ENCODE measurements around the gene MESD.

The MESD gene

DNA sequence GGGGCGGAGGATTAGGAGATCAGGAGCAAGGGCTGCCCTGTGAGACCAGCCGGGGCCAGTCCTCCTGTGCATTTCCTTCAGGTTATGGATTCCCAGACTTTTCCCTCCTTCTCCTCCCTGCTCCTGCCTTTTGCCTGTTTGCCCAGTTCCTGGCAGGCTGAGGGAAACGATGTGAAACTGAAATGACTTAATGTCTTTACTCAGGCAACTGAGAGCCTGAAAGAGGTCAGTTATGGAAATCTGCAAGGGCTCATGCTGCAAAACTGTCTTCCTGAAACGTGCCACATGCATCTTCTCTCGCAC is 57.2 kb downstream of the MESD start:
- DNase-seq: no peak

DNA sequence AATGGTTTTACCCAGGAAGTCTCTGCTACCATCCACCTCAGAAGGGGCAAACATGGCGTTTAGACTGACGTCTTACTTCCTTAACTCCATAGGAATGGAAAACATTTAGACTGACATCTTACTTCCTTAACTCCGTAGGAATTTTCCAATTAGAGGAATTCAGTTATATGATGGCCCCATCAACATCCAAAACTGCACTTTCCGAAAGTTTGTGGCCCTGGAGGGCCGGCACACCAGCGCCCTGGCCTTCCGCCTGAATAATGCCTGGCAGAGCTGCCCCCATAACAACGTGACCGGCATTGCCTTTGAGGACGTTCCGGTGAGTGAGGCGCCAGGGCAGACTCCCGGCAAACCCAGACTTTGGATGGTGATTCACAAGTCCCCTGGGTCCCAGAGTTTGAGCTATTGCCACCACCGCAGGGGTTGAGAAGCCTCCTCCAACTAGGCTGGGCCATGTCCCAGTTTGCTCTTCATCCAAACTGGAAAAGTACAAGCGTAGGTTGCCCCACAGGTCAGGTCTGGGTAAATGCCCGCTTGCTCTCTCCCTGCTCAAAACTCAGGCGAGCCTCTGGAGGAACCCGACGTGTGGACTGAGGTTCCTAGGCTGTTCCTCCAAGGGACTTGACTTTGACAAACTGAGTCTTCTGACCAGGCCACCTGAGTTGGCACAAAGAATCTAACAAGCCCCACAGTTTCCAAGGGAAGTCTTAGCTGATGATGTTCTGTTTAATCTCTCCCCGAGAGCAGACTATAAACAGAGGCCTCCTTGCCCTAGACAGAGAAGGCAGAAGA is 57.7 kb downstream of the MESD start:
- no peak for DNase-seq

DNA sequence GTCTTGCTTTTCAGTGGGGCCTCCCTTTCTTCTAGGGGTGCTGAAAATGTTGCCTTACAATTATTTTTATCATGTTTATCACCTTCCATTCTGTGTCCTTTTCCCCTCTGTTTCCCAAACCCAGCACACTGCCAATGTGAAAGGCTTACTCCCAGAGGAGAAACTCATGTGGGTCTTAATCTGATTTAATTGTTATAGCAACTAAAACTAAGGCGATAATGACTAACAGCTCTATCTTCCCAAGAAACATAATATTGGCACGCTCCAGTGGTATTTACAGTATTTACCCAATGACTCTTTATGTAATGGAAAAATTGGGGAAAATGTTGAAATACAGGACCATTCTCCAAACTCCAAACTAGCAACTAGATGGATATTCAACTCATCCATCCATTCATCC is 58.4 kb downstream of the MESD start:
- DNase-seq: no peak

GRCh38 chr15:80929689-80930088 is 59.9 kb downstream of the MESD start:
- no peak for DNase-seq

DNA sequence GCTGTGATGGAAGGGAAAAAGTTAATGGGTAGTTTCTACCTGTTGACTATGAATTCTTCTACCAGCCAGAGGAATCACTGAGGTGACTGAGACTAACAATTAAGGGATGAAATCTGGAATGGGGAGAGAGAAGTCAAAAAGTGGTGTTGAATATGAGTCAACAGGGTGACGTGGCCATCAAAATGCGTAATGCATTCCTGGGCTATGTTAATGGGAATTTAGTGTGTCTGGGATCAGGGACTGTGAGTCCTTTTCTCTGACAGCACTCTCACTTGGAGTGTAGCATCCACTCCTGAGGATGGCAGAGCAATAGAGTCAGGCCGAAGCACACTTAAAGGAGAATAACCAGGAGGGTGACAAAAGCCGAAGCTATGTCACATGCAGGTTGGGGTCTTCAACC is 60.4 kb downstream of the MESD start:
- DNase-seq: no peak

DNA sequence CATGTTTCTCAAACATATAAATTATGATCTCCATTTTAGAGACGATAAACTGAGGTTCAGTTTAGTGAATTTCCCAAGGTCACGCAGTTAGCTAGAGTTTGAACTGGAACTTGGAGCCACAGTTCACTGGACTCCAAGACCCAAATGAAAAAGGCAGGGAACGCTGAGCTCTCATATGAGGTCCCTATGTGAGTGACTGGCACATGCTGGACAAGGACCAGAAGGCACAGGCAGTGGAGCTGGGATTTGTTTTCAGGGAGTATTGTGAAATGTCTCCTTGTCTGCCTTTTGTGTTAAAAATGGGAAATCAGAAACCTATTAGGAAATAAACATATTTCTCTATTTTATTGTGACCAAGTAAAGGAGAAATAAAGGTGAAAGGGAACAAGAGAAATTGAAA is 63.5 kb downstream of the MESD start:
- DNase-seq: no peak

DNA sequence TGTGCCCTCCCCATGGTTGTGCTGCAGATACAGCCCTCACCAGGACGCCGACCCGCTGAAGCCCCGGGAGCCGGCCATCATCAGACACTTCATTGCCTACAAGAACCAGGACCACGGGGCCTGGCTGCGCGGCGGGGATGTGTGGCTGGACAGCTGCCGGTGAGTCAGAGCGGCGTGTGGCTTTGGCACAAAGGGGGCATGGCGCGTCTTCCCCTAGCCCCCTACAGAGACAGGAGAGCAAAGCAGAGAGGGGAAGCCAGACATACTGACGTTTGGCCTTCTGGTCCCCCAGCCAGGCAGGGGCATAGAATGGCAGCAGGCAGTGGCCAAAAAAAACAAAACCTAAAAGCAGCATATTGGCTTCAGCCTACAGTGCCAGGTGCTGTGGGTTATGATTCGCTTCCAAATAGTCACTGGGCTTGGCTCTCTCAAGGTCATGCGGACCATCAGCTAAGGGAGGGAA is 64.0 kb downstream of the MESD start:
- no peak for DNase-seq

GRCh38 chr15:80924278-80924677 is 65.3 kb downstream of the MESD start:
- DNase-seq: no peak

DNA sequence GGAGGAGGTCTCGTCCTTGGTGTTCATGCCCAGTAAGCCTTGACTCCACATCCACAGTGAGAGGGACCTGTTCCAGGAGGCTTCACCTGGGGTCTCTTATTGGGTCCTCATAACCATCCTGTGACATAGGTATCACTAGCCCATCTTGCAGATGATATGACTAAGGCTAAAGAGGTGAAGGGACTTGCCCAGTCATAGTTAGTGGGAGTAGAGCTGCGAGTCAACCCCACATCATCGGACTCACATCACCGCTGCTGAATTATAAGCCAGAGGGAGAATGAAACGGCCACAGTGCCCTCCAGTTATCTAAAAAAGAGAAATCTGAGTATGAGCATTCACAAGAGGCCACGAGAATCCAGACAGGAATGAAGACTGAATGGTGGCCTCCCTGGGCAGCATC is 66.0 kb downstream of the MESD start:
- DNase-seq: no peak

DNA sequence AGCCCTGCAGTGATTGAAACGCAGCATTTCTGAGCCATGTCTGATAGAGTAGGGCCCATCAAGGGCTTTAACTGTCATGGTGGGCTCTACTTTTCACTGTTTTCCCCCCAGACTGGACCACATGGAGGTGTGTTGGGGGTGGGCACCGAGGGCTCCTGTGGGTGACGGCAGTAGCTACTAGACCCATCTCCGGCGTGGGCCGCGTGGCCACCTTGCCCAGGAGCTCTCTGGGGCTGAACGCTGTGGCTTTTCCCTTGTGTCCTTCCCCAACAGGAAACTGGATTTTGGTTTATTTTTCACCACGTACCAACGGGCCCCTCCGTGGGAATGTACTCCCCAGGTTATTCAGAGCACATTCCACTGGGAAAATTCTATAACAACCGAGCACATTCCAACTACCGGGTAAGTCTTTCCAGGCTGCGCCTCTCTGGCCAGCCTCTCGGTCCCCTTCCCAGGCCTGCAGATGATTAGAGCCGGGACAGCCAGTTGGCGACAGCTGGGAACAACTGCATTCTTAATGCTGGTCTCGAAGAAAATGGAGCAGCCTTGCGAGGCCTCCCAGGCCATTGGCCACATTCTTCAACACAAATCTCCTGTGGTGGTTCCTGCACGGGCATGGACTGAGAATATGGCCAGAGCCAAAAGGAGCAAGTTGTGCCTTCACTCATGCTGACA is 67.7 kb downstream of the MESD start:
- no peak for DNase-seq

DNA sequence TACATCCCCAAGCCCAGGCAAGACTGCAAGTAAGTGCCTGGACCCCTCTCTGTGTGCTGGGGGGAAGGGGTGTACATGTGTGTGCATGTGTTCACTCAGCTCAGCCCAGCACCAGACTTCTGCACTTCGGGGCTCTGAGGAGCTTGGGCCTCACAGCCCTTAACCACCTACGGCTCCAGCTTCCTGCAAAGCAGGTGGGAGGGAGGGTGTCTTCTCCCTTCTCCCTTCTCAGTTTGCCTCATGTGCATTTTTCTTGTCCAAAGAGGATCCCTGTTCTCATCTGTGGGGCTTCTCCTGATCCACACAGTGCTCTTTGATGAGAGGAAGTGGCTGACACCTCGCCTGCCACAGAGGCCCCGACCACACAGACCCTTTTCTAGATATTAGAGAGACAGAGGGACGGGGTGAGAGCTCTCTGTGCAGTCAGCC is 69.3 kb downstream of the MESD start:
- DNase-seq: no peak

DNA sequence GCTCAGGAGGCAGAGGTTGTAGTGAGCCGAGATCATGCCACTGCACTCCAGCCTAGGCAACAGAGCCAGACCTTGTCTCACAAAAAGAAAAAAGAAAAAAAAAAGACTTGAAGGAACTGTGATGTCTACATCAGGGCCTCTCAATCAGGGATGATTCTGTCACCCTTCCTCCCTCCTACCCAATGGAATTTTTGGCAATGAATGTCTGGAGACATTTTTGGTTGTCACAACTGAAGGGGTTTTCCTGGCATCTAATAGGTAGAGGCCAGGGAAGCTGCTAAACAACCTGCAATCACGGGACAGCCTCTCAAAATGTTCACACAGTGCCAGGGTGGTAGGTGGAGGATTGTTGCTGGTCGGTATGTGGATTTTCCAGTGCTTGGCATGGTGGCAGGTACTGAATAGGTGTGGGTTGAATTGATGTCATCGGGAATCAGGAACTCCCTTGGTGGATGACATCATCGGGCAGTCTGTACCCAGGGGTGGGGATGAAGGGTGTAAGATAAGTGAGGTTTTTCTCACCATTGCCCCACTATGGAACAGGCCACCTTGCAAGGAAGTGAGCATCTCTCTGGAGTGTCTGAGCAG is 71.3 kb downstream of the MESD start:
- no peak for DNase-seq

- no peak for DNase-seq
These were observed 73.6 kb downstream of the MESD start for GRCh38 chr15:80916056-80916455.

- no peak for DNase-seq
These were observed 74.1 kb downstream of the MESD start for GRCh38 chr15:80915472-80915871.

DNA sequence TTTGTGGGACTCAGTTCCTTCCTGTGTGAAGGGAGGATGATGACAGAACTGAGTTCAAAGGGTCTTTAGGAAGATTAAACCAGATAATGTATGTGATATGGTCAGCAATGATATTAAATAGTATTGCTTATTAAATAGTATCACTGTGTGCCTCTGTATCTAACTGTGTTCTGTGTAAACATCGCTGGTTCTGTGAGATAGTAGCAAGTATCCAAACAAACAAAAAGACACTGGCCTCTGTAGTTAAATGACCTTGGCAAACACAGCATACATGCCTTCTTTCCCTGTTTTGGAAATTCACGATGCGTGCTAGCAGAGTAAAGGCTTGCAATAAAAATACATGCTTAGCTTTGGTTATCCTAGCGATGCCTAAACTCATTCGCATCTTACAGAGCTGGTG is 76.1 kb downstream of the MESD start:
- no peak for DNase-seq

- DNase-seq: no peak
These were observed 76.9 kb downstream of the MESD start for GRCh38 chr15:80912673-80913072.

GRCh38 chr15:80911821-80912220 is 77.8 kb downstream of the MESD start:
- DNase-seq: no peak

DNA sequence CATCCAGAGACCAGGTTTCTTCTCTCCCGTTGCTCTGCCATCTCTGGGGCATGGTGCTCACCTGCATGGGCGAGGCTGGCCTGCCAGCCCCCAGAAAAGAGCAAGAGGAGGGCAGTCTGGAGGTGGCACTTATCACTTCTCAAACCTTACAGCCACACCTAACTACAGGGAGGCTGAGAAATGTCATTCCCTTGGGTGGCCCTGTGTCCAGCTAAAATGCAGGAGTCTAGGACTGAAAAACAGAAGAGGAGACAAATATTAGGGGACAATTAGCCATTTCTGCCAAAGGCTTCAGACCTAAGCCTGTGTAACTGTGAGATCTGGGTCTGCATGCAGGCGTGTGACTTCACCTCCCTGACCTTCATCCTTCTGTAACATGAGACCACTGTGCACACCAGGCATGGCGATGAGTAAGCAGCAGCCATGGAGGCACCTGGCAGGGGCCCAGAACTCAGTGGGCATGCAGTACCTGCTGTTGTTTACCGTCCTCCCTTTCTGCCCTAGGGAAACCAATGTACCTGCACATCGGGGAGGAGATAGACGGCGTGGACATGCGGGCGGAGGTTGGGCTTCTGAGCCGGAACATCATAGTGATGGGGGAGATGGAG is 83.4 kb downstream of the MESD start:
- DNase-seq: no peak

DNA sequence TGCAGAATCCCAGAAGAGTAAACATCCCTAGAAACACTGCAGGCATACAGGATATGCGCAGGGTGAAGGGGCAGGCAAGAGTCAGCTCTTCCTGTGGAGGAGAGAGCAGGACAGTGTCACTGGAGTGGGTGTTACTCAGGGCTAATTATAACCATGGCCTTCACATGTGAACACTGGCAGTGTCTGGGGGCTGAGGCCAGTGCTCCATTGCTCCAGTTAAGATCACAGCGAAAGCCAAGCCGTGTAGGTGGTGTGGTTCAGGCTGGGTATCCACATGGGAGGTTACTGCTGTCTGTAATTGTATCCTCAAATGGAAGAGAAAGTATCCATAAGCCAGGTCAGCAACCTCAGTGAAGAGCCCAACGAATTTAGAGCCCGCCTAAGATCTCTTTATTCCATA is 84.6 kb downstream of the MESD start:
- DNase-seq: no peak

DNA sequence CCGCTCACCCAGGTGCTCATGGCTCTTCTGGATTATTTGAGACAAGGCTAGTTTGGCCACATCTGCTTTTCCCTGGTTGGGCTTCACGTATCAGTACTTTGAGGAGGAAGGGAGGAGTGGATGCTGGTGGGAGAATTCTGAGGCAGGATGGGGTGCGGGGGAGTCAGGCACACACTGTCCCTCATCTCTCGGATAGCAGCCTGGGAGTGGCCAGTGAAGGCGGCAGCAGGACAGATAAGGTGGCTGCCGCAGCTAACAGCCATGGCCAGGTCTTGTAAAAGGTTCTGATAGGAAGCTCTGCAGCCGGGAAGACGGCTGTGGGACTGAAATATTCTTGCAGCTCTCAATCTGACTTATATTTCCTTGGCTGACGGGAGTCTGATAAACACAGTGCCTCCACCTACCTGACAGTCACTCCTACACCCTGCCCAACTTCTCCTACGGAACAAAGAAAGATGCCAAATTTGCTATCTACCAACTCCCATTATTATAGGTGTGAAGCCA is 87.3 kb downstream of the MESD start:
- no peak for DNase-seq

DNA sequence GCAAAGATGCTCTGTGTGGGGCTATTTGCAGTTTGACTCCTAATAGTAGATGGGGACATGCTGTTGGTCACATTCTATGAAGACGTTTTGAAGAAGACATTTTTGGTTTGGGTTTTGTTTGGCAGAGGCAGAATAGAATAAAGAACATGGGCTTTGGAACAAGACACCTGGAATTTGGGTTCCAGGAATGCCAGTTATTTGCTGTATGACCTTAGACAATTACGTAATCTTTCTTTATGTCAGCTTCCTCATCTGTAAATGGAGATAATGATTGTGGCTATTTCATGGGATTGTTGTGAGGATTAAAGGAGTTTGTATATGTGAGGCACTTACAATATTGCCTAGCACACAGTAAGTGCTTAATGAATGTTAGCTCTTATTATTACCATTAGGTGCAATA is 91.6 kb downstream of the MESD start:
- no peak for DNase-seq
